ENCODE results near the gene PTPN3. TPM values are rescaled to one million over a fixed set of nuclear protein-coding genes. Genes with fewer than 3 reads are reported as not detected.
"Not testable (repeated sequence)": the region's sequence is repeated elsewhere in the genome, so short reads cannot be mapped to it uniquely, and the experiment has no call there.

Gene PTPN3
- polyA plus RNA-seq, 1 donor (not counting 4 experiments of a cell fraction or from before 2014, with no cell fraction given): 19.9 TPM

DNA sequence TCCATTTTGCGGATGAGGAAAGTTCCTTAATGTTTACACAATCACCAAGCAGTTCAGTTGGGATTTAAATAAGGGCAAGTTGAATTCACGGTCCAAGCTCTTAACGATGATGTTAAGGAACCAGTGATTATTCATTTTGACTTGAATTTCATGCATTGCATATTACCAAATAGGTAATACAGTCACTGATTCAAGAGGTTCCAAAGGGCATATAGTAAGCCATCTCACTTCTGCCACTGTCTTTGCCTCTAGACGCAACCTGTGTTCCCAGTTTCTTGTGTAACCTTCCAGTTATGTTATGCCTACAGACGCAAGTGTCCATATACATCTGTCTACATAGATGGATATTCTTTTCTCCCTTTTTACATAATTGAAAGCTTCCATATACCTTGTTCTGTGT is 137.3 kb downstream of the PTPN3 start:
- no peak for TF ChIP-seq CTCF (optimal IDR thresholded peaks at IDR 0.05 in 1 of 3, IDR thresholded peaks at IDR 0.05 in 1 of 3, conservative IDR thresholded peaks at IDR 0.05 in 1 of 3; ENCODE audit: extremely low read depth in 1 of 3, insufficient read depth in 2 of 3, low read length in 3 of 3)
- no peak for TF ChIP-seq EZH2 (IDR thresholded peaks at IDR 0.05; ENCODE audit: low read length)
- Histone ChIP-seq H3K4me3 (ENCODE audit: control insufficient read depth in 2 of 3, extremely low read depth in 1 of 3, insufficient read depth in 2 of 3, low read depth in 1 of 3, low read length in 3 of 3) (no peak overlapping the region), H3K9me1 (ENCODE audit: control insufficient read depth, extremely low read depth, insufficient read depth, low read length) (no peaks in the 10 kb centered on the region), H3K9ac (ENCODE audit: control insufficient read depth, extremely low read depth, insufficient read depth, low read length) (no peak overlapping the region), H3K27ac (ENCODE audit: control insufficient read depth, insufficient read depth, low read length) (no peak overlapping the region), H3K27me3 (ENCODE audit: control insufficient read depth, extremely low read depth, insufficient read depth, low read length) (peaks cover 3% of the 10 kb centered on the region), H3K4me1 (ENCODE audit: control insufficient read depth, extremely low read depth, insufficient read depth, low read length) (no peaks in the 10 kb centered on the region), H3K9me3 (ENCODE audit: control insufficient read depth, low read depth, low read length) (no peaks in the 10 kb centered on the region), H4K20me1 (ENCODE audit: control insufficient read depth, extremely low read depth, insufficient read depth, low read length) (no peaks in the 10 kb centered on the region), H3K4me2 (ENCODE audit: control insufficient read depth, extremely low read depth, insufficient read depth, low read depth, low read length) (no peak overlapping the region), H2AFZ (ENCODE audit: control insufficient read depth, low read length) (no peak overlapping the region), H3K36me3 (ENCODE audit: control insufficient read depth in 2 of 2, extremely low read depth in 1 of 2, insufficient read depth in 2 of 2, low read length in 2 of 2) (no peaks in the 10 kb centered on the region), H3K79me2 (ENCODE audit: control insufficient read depth, insufficient read depth, low read length) (no peaks in the 10 kb centered on the region)
- DNase-seq (ENCODE audit: low read depth, low spot score): no peak
- FAIRE-seq: no peak
- dilution Hi-C loops (cut with MboI; ENCODE audit: extremely low pct_ligation_motif_present, low sequenced_read_pairs): no loop called here

GRCh38 chr9:109358968-109359603 is 139.0 kb downstream of the PTPN3 start:
- H3K36me3 ChIP-seq (ENCODE audit: control insufficient read depth in 2 of 2, extremely low read depth in 1 of 2, insufficient read depth in 2 of 2, low read length in 2 of 2); H3K4me1 ChIP-seq (ENCODE audit: control insufficient read depth, extremely low read depth, insufficient read depth, low read length); H4K20me1 ChIP-seq (ENCODE audit: control insufficient read depth, extremely low read depth, insufficient read depth, low read length); H3K4me2 ChIP-seq (ENCODE audit: control insufficient read depth, extremely low read depth, insufficient read depth, low read depth, low read length); H3K9me1 ChIP-seq (ENCODE audit: control insufficient read depth, extremely low read depth, insufficient read depth, low read length); dilution Hi-C loops (cut with MboI; ENCODE audit: extremely low pct_ligation_motif_present, low sequenced_read_pairs); H3K4me3 ChIP-seq (ENCODE audit: control insufficient read depth in 2 of 3, extremely low read depth in 1 of 3, insufficient read depth in 2 of 3, low read depth in 1 of 3, low read length in 3 of 3); H2AFZ ChIP-seq (ENCODE audit: control insufficient read depth, low read length); H3K9ac ChIP-seq (ENCODE audit: control insufficient read depth, extremely low read depth, insufficient read depth, low read length); H3K27ac ChIP-seq (ENCODE audit: control insufficient read depth, insufficient read depth, low read length); DNase-seq (ENCODE audit: low read depth, low spot score); H3K27me3 ChIP-seq (ENCODE audit: control insufficient read depth, extremely low read depth, insufficient read depth, low read length); H3K9me3 ChIP-seq (ENCODE audit: control insufficient read depth, low read depth, low read length); H3K79me2 ChIP-seq (ENCODE audit: control insufficient read depth, insufficient read depth, low read length); FAIRE-seq: not testable (repeated sequence)
